WTC11 (cell line): ENCODE data around the gene NRXN2.

Experiments used
- CREB1 ChIP-seq: sonication (generic); formaldehyde crosslinking; IDR thresholded peaks from 2 replicates; pipeline ENCODE4 v1.8.0; 2023; ENCODE audit warnings: mild to moderate bottlenecking, missing genetic modification reagents
- ETV6 ChIP-seq: sonication (generic); formaldehyde crosslinking; IDR thresholded peaks from 2 replicates; pipeline ENCODE4 v1.8.1; 2022; ENCODE audit warnings: mild to moderate bottlenecking, missing genetic modification reagents
- IRF2 ChIP-seq: sonication (generic); formaldehyde crosslinking; IDR thresholded peaks from 2 replicates; pipeline ENCODE4 v1.8.0; 2022; ENCODE audit warnings: low read depth, missing genetic modification reagents, borderline replicate concordance
- NFYB ChIP-seq: sonication (generic); formaldehyde crosslinking; conservative IDR thresholded peaks from 2 replicates; pipeline ENCODE4 v1.8.0; 2022; ENCODE audit warnings: low read depth, missing genetic modification reagents
- SP1 ChIP-seq: sonication (generic); formaldehyde crosslinking; conservative IDR thresholded peaks from 2 replicates; pipeline ENCODE4 v1.8.1; 2022; ENCODE audit warnings: missing genetic modification reagents
- ZNF121 ChIP-seq: sonication (generic); formaldehyde crosslinking; IDR thresholded peaks from 2 replicates; pipeline ENCODE4 v1.8.0; 2023; ENCODE audit warnings: missing genetic modification reagents
- ZNF423 ChIP-seq: fragments of 250-450 bp; sonication (Bioruptor Pico); IDR thresholded peaks from 2 replicates; pipeline ENCODE4 v2.1.2; 2022; ENCODE audit warnings: mild to moderate bottlenecking, moderate library complexity
- TF ChIP-seq, protein P1 (sequence below): fragments of 200-600 bp; IDR thresholded peaks from 2 replicates; pipeline ENCODE4 v1.8.0; 2022; ENCODE audit warnings: antibody characterized with exemption
- TF ChIP-seq, protein P2 (sequence below): sonication (generic); formaldehyde crosslinking; IDR thresholded peaks from 2 replicates; pipeline ENCODE4 v1.8.1; 2023; ENCODE audit warnings: mild to moderate bottlenecking, missing genetic modification reagents, borderline replicate concordance
- TF ChIP-seq, protein P3 (sequence below): sonication (generic); formaldehyde crosslinking; IDR thresholded peaks from 2 replicates; pipeline ENCODE4 v1.8.0; 2023; ENCODE audit warnings: missing genetic modification reagents
- TF ChIP-seq, protein P4 (sequence below): sonication (generic); formaldehyde crosslinking; IDR thresholded peaks from 2 replicates; pipeline ENCODE4 v1.8.1; 2023; ENCODE audit warnings: mild to moderate bottlenecking, missing genetic modification reagents, moderate library complexity
- TF ChIP-seq, protein P5 (sequence below): sonication (generic); formaldehyde crosslinking; IDR thresholded peaks from 2 replicates; pipeline ENCODE4 v1.8.0; 2022; ENCODE audit warnings: mild to moderate bottlenecking, missing genetic modification reagents
- TF ChIP-seq, protein P6 (sequence below): sonication (generic); formaldehyde crosslinking; conservative IDR thresholded peaks from 2 replicates; pipeline ENCODE4 v1.8.1; 2022; ENCODE audit warnings: mild to moderate bottlenecking, missing genetic modification reagents

DNA sequence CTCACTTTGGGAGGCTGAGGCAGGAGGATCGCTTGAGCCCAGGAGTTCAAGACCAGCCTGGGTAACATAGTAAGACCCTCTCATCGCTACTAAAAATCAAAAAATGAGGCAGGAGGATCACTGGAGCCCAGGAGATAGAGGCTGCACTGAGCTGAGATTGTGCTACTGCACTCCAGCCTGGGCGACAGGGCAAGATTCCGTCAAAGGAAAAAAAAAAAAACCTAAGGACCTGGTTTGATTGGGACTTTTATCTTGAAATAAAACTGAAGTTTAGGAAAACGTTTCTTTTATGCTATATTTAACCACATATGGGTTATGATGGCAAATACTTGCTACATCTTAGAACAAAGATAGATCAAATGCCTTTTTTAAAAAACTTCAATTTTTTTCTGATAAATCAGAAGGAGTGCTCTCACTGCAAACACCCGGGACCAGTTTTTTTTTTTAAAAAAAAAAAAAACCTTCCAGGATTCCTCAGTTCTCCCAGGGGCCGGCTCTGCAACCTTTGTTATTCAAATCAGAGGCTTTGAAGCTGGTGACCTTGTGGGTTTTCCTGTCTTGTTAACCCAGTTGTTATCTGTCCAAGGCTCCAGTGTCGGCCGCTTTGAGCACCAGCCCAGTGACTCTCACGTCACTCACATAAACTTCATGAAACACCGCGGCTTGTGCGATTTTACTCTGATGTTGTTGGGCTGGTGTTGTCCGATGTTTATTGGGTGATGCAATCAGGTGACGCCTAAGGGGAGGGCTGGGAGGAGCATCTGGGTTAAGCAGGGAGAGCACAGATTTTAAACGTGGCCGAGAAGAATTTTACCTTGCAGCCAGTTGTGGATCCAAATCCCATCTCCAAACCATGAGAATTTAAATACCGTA, 156.7 kb downstream of the NRXN2 start:
- TF ChIP-seq, protein P1, sequence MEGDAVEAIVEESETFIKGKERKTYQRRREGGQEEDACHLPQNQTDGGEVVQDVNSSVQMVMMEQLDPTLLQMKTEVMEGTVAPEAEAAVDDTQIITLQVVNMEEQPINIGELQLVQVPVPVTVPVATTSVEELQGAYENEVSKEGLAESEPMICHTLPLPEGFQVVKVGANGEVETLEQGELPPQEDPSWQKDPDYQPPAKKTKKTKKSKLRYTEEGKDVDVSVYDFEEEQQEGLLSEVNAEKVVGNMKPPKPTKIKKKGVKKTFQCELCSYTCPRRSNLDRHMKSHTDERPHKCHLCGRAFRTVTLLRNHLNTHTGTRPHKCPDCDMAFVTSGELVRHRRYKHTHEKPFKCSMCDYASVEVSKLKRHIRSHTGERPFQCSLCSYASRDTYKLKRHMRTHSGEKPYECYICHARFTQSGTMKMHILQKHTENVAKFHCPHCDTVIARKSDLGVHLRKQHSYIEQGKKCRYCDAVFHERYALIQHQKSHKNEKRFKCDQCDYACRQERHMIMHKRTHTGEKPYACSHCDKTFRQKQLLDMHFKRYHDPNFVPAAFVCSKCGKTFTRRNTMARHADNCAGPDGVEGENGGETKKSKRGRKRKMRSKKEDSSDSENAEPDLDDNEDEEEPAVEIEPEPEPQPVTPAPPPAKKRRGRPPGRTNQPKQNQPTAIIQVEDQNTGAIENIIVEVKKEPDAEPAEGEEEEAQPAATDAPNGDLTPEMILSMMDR, result no peak
- TF ChIP-seq, protein P2, sequence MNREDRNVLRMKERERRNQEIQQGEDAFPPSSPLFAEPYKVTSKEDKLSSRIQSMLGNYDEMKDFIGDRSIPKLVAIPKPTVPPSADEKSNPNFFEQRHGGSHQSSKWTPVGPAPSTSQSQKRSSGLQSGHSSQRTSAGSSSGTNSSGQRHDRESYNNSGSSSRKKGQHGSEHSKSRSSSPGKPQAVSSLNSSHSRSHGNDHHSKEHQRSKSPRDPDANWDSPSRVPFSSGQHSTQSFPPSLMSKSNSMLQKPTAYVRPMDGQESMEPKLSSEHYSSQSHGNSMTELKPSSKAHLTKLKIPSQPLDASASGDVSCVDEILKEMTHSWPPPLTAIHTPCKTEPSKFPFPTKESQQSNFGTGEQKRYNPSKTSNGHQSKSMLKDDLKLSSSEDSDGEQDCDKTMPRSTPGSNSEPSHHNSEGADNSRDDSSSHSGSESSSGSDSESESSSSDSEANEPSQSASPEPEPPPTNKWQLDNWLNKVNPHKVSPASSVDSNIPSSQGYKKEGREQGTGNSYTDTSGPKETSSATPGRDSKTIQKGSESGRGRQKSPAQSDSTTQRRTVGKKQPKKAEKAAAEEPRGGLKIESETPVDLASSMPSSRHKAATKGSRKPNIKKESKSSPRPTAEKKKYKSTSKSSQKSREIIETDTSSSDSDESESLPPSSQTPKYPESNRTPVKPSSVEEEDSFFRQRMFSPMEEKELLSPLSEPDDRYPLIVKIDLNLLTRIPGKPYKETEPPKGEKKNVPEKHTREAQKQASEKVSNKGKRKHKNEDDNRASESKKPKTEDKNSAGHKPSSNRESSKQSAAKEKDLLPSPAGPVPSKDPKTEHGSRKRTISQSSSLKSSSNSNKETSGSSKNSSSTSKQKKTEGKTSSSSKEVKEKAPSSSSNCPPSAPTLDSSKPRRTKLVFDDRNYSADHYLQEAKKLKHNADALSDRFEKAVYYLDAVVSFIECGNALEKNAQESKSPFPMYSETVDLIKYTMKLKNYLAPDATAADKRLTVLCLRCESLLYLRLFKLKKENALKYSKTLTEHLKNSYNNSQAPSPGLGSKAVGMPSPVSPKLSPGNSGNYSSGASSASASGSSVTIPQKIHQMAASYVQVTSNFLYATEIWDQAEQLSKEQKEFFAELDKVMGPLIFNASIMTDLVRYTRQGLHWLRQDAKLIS (CRISPR knock-in tag), result no peak
- no peak for TF ChIP-seq IRF2
- no peak for TF ChIP-seq ZNF121 (CRISPR knock-in tag)
- TF ChIP-seq ETV6 (CRISPR knock-in tag), result peak; percentile 47; the same call in 1 of the 2 replicates
- no peak for TF ChIP-seq ZNF423 (CRISPR knock-in tag)
- TF ChIP-seq NFYB (CRISPR knock-in tag), result no peak
- TF ChIP-seq, protein P3, sequence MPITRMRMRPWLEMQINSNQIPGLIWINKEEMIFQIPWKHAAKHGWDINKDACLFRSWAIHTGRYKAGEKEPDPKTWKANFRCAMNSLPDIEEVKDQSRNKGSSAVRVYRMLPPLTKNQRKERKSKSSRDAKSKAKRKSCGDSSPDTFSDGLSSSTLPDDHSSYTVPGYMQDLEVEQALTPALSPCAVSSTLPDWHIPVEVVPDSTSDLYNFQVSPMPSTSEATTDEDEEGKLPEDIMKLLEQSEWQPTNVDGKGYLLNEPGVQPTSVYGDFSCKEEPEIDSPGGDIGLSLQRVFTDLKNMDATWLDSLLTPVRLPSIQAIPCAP, result no peak
- TF ChIP-seq, protein P4, sequence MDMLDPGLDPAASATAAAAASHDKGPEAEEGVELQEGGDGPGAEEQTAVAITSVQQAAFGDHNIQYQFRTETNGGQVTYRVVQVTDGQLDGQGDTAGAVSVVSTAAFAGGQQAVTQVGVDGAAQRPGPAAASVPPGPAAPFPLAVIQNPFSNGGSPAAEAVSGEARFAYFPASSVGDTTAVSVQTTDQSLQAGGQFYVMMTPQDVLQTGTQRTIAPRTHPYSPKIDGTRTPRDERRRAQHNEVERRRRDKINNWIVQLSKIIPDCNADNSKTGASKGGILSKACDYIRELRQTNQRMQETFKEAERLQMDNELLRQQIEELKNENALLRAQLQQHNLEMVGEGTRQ (CRISPR knock-in tag), result peak; percentile 76
- TF ChIP-seq, protein P5, sequence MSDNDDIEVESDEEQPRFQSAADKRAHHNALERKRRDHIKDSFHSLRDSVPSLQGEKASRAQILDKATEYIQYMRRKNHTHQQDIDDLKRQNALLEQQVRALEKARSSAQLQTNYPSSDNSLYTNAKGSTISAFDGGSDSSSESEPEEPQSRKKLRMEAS (CRISPR knock-in tag), result no peak
- no peak for TF ChIP-seq CREB1 (CRISPR knock-in tag)
- TF ChIP-seq, protein P6, sequence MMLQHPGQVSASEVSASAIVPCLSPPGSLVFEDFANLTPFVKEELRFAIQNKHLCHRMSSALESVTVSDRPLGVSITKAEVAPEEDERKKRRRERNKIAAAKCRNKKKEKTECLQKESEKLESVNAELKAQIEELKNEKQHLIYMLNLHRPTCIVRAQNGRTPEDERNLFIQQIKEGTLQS (CRISPR knock-in tag), result no peak
- no peak for TF ChIP-seq SP1 (CRISPR knock-in tag)
